Stimulated activated CD8-positive, alpha-beta memory T cell treated with anti-CD3 and anti-CD28 coated beads, Interleukin-12 subunit alpha, Interleukin-12 subunit beta, amount 100 ng/mL, for 24 hours (primary cell): ENCODE measurements around the gene RBM23.

ENCODE experiments used
- DNase-seq: peaks from one replicate; pipeline ENCODE4 v3.0.0-alpha.2; 2020; ENCODE audit errors: extremely low read depth

Gene RBM23

DNA sequence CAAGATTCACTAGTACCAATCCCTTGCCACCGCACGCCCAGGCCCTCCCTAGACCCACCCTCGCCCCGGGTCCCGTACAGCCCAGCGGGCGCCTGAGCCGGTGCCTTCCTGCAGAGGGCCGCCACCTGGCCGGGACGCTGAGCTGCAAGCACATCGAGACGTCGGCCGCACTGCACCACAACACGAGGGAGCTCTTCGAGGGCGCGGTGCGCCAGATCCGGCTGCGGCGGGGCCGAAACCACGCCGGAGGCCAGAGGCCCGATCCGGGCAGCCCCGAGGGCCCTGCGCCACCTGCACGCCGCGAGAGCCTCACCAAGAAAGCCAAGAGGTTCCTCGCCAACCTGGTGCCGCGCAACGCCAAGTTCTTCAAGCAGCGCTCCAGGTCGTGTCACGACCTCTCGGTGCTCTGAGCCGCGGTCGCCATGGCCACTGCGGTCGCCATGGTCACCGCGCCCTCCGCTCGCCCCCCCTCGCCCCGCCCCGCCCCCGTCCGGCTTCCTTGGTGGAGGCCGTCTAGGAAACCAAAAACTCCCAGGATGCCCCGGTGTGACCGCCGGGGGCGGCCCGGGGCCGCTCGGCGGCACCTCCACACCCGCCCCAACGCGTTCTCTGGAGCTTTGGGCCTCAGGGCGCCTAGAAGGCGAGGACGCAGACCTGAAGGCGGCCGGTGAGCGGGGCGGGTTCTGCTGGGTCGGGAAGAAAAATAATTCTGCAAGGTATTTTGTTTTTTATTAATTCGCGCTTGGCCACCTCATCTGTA lies 32.3 kb downstream of the RBM23 start:
- peak; percentile 34 for DNase-seq

DNA sequence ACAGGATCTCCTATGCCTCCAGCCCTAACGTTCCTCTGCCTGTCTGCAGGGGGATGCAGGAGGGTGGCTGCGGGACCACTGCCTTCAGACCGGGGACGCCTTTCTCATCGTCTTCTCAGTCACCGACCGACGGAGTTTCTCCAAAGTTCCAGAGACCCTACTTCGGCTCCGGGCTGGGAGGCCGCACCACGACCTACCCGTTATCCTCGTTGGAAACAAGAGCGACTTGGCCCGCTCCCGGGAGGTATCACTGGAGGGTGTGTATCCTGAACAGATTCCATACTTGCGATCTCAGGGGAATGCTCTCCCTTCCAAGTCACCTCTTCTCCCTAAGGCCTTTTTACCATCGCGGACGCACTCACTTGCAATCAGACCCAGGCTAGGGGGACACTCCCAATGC lies 33.0 kb downstream of the RBM23 start:
- no peak for DNase-seq

DNA sequence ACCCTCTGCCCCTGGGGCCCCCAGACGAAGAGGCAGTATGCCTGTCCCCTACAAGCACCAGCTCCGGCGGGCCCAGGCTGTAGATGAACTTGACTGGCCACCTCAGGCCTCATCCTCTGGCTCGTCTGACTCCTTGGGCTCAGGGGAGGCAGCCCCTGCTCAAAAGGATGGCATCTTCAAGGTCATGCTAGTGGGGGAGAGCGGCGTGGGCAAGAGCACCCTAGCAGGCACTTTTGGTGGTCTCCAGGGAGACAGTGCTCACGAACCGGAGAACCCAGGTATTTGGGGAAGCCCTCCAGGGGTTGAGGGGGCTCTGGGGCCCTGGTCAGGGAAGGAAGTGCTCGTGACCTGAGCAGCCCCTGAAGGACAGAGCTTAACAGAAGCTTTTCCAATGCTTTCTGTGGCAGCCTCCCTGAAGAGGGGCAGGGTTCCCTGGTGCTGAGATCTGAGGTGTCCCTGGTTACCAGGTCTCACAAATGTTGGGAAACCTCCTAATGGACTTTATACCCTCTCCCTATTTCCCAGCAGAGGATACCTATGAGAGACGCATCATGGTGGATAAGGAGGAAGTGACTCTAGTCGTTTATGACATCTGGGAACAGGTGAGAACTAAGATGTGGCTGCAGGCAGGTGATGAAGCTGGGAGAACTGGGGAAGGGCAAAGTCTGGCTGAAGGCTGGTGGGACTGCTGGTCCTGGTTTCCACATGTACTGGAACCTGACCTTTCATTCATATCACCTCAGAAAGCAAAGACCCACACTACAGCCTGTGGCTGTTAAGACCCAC lies 34.0 kb downstream of the RBM23 start:
- DNase-seq: no peak

DNA sequence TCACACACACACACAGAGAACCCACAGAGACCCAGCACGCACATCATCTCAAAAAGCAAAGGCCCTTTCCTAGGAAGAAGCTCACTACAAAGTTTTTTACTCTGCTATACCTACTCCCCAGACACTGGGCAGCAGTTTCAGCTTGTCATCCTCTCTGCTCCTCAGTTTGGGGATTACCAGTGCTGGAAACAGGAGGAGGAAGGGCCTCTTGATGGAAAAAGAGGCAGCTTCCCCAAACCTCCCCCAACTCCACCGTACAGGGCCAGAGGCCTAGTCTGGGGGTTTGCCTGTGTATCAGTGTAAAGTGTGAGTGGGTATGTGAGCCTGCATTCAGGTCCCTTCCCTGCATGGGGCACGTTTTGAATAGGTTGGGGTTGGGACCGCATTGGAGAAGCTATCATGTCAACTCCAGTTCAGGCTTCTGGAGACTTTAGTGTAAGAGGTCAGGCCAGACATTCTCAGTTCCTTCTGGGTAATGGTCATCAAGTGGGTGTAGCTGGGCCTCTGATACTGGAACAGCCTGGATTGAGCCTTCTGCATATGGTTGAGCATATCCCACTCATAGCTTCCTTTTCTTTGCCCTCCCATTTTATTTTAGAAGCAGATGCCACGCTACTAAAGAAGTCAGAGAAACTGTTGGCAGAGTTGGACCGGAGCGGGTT lies 34.7 kb downstream of the RBM23 start:
- DNase-seq: no peak

DNA sequence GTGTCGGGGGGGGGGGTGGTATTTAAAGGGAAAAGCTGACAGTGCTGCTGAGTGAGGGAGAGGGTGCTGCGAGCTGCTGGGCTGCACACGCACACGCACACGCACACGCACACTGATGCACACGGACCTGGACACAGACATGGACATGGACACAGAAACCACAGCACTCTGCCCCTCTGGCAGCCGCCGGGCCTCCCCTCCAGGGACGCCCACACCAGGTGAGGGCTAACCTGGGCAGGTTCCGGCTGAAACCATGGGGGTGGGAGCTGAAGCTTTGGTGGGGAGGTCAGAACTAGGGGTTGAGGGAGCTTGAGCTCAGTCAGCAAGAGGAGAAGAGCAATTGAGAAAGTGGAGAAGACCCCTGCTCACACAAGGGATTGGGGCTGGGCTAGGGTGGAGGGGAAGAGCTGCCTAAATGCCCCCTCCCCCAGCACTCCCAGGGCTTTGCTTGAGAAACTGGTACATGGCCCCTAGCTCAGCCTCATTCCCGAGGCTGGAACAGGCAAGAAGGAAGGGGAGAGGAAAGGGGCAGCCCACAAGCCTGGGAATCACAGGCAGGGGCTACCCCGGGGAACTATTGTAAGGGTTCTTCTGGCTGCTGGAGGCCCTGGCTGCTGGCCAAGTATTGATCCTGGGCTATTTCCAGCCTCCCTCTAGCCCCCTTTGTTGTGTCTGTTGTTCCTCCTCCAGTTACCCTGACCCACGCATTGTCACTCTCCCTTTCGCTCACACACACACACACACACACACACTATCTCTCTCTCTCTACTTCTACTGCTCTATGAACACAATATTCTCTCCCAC lies 35.6 kb downstream of the RBM23 start, which contains the start of gene REM2:
Gene REM2 (plus strand): TSS at position 50 of the 804 bp plus-strand sequence. CDS start 66 bp downstream, at position 116.
- DNase-seq: no peak

DNA sequence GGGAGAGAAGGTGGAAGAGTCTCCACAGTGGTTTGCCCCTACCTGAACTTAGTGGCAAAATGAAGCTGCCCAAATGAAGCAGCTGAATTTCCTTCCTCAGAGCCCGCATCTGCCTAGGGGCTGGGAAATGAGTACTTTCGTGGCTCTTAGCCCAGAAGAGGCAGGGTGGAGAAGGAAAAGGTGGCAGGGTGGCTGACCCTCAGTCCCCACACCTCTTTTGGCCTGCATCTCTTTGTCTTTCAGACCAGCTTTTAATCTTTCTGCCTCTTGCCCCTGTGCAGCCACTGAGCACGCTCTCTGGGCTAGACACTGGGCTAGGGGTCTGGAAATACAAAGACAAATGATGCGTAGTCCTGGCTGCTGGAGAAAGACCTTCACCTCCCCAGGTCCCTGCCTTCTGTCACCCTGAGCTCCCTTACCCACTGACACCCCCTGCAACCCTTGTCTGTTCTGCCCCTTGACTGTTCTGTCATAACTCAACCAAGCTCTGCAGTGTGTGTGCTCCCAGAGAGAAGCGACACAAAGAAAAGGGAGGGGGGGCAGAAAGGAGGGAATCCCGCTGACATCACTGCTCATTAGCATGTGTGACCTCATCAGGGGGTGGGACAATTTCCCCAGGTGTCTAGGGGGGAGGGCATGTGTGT lies 36.3 kb downstream of the RBM23 start:
- DNase-seq: no peak

DNA sequence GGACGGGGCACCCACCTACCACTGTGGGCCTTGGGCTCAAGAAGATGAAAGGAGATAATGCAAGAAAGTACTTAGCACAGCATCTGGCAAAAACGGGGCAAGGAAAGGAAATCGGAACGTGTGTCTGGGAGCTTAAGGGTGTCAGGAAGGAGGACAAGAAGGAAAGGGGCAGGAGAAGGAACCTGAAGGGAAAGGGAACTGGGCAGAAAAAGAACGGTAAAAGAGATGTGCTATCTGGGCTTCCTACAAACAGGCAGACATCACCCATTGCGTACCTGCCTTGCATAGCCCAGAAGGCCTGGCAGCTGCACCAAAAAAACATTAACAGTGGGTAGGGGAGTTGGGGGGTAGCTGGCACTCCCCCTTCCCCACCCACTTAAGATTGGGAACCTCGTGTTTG lies 36.9 kb downstream of the RBM23 start:
- DNase-seq: no peak

DNA sequence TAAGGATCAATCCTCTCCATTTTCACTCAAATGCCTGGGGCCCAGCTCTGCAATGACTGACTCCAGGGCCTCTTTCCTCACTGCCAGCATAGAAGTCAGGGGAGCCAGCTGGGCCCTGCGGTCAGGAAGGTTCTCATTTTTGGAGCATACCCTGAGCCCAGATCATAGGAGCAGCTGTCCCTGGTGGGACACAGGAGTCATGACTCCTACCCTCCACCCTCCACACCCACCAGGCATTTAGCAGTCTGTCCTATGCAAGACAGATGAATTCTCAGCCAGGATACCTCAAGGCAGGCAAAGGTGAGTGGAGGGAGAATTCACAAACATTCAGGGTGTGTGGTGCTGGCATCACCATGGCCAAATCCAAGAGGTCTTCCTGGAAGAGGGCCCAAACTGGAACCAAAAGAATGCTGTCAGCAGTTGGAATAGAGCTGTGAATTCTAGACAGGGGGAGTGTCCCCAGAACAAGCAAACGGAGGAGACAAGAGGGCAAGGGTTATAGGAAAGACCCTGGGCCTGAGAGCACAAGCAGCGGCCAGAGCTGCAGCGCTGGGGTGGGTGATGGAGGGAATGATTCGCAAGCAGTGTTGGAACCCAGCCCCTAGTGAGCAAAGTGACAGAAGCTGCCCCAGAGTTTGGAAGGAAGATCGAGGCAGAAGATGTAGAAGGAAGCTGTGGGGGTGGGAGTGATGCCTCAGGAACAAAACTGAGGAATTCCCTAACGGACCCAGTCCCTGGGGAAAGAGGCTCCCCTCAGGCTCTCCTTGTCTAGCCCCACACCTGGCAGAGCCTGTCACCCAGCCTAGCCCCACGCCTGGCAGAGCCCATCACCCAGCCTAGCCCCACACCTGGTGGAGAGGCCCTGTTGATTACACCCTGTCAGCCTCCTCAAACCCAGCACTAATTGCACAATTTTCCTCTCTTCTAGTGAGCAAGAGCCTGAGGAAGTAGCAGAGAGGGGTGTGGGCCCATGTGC lies 40.4 kb downstream of the RBM23 start:
- no peak for DNase-seq

DNA sequence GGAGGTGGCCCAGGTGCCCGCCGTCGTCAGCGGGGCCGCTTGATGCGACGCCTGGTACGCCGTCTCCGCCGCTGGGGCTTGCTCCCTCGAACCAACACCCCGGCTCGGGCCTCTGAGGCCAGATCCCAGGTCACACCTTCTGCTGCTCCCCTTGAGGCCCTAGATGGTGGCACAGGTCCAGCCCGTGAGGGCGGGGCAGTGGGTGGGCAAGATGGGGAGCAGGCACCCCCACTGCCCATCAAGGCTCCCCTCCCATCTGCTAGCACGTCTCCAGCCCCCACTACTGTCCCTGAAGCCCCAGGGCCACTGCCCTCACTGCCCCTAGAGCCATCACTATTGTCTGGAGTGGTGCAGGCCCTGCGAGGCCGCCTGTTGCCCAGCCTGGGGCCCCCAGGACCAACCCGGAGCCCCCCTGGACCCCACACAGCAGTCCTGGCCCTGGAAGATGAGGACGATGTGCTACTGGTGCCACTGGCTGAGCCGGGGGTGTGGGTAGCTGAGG lies 41.9 kb downstream of the RBM23 start:
- DNase-seq: no peak

DNA sequence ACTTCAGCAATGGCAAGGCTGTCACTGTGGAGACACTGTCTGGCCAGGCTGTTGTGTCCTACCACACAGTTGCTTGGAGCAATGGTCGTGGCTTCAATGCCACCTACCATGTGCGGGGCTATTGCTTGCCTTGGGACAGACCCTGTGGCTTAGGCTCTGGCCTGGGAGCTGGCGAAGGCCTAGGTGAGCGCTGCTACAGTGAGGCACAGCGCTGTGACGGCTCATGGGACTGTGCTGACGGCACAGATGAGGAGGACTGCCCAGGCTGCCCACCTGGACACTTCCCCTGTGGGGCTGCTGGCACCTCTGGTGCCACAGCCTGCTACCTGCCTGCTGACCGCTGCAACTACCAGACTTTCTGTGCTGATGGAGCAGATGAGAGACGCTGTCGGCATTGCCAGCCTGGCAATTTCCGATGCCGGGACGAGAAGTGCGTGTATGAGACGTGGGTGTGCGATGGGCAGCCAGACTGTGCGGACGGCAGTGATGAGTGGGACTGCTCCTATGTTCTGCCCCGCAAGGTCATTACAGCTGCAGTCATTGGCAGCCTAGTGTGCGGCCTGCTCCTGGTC lies 43.1 kb downstream of the RBM23 start:
- no peak for DNase-seq

DNA sequence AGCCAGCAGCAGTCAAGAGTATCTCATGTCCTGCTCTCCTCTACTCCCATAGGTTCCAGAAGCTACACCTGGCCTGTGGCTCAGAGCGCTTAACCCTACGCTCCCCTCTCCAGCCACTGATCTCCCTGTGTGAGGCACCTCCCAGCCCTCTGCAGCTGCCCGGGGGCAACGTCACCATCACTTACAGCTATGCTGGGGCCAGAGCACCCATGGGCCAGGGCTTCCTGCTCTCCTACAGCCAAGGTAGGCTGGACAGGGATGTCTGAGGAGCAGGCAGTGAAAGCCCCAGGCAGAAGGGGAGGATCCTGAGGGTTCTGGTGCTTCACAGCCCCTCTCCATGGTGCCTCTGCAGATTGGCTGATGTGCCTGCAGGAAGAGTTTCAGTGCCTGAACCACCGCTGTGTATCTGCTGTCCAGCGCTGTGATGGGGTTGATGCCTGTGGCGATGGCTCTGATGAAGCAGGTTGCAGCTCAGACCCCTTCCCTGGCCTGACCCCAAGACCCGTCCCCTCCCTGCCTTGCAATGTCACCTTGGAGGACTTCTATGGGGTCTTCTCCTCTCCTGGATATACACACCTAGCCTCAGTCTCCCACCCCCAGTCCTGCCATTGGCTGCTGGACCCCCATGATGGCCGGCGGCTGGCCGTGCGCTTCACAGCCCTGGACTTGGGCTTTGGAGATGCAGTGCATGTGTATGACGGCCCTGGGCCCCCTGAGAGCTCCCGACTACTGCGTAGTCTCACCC lies 43.8 kb downstream of the RBM23 start:
- no peak for DNase-seq

DNA sequence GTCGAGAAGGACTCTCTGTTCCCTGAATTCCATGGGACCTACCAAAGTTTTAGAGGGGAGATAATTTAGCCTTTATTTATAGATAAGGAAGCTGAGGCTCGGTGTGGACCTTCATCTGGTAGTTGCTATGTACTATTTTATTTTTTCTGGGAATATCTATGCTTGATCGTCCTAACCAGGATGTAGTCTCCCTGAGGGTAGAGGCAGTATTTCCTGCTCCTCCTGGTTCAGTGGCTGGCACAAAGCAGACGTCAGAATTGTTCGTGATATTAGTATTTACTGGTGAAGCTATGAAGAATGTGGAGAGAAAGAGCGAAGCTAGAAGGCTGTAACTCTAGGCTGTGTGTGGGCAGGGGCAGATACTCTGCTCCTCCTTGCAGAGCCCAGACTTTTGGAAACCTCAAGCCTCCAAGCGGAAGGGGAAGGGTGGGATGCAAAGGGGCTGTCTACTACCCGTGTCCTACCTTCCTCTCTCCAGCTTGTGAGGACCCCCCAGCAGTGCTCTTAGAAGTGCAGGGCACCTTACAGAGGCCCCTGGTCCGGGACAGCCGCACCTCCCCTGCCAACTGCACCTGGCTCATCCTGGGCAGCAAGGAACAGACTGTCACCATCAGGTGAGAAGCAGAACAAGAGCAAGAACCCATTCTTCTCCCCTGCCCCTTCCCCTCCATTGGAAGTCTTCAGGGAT lies 46.0 kb downstream of the RBM23 start:
- no peak for DNase-seq

DNA sequence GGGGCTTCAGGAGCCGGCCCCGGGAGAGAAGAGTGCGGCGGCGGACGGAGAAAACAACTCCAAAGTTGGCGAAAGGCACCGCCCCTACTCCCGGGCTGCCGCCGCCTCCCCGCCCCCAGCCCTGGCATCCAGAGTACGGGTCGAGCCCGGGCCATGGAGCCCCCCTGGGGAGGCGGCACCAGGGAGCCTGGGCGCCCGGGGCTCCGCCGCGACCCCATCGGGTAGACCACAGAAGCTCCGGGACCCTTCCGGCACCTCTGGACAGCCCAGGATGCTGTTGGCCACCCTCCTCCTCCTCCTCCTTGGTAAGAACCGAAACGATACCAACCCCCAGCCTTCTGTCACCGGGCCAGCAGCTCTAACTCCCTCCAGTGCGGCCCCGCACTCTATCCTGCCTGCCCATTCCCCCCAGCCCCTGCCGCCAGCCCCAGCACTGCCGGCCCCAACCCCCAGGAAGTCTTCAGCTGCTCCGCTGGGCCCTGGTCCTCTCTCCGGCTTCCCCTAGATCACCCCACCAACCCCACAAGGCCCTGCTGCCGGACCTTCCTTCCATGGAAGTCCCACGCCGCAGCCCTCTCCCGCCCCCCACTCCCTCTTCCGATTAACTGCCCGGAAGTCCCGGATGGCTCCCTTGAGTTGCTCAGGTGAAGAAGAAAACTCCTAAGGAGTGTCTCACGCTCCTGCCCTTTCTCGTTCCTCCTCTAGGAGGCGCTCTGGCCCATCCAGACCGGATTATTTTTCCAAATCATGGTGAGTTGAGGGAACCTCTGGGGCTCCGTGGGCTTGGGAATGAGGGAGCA lies 46.7 kb downstream of the RBM23 start:
- no peak for DNase-seq

DNA sequence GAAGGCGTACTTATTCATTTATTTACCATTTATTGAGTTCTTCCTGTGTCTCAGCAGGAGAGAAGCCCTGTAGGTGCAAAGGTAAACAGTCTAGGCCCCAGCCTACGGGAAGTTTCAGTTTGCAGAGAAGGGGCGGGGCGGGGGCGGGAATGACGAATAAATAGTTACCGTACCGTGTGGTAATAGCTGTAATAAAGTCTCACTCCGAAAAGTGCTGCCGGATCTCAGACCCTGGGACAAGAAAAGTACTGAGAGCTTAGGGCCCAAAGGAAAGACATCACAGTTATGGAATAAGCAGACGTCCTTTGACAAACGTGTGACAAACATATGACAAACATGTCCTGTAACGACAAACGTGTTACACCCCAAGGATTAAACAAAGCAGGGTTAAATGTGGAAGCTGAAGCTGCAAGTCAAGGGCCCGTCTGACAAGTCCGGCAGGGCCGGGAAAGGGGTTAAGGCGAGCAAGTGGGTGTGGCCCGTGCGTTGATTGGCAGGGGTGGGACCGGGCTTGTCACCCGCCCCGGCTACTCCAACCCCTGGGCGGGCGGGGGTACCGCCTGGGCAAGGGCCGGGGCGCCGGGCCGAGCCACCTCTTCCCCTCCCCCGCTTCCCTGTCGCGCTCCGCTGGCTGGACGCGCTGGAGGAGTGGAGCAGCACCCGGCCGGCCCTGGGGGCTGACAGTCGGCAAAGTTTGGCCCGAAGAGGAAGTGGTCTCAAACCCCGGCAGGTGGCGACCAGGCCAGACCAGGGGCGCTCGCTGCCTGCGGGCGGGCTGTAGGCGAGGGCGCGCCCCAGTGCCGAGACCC lies 47.5 kb downstream of the RBM23 start, which contains the start of gene LRP10:
Gene LRP10 (plus strand): TSS at position 517 of the 809 bp plus-strand sequence. CDS start 564 bp downstream, outside the sequence.
- no peak for DNase-seq

DNA sequence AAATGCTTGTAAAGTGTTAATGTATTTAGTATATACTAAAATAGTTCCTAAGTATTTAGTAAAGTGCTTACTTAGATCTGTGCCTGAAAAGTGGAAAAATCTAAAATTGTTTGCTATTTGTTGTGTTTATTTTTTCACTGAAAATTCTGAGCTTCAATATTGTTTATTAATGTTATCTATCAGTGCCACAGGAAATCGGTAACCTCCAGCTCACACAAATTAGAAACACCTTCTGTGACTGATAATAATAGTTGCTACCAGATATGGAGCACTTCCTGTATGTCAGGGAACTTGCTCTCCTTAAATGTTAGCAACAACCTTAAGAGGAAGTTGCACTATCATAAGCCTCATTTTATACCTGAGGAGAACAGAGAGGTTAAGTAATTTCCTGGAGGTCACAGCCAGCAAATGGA lies 48.1 kb downstream of the RBM23 start:
- DNase-seq: no peak

DNA sequence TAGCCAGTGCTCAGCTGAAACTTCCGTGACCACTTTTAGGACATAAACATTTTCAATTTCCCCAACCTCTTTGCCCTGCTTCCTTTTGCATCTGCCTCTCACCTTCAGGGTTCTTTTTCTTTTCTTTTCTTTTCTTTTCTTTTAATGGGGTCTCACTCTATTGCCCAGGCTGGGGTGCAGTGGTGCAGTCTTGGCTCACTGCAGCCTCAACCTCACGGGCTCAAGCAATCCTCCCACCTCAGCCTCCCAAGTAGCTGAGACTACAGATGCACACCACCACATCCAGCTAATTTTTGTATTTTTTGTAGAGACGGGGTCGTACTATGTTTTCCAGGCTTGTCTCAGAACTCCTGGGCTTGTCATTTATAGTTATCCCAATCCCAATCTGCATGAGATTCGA lies 52.1 kb downstream of the RBM23 start:
- no peak for DNase-seq
